TTC549 (cell line): ENCODE data around the gene NRP2.

Experiments
- FAIRE-seq: peaks from 2 replicates; lab custom pipeline; 2012; peaks lifted over from hg19 to GRCh38; lab: Jason Lieb, UNC

NRP2 gene

GRCh38 chr2:205682239-205682970 lies at the start of gene NRP2:
Gene NRP2 (plus strand): TSS chr2:205682501. CDS start chr2:205683291, 790 bp downstream.
- FAIRE-seq, result no peak

- FAIRE-seq, result no peak
These were observed 48.3 kb upstream of the NRP2 start for GRCh38 chr2:205633994-205634393.

GRCh38 chr2:205636549-205637319 lies 45.6 kb upstream of the NRP2 start:
- FAIRE-seq, result no peak

- FAIRE-seq, result no peak
These were observed 45.0 kb upstream of the NRP2 start for GRCh38 chr2:205637320-205637602.

- FAIRE-seq, result no peak
These were observed 44.4 kb upstream of the NRP2 start for GRCh38 chr2:205637779-205638503.

GRCh38 chr2:205640716-205641115 lies 41.6 kb upstream of the NRP2 start:
- FAIRE-seq, result no peak

- FAIRE-seq, result no peak
These were observed 39.5 kb upstream of the NRP2 start for GRCh38 chr2:205642599-205643356.

GRCh38 chr2:205643391-205643885 lies 38.9 kb upstream of the NRP2 start:
- FAIRE-seq, result no peak

GRCh38 chr2:205644018-205644417 lies 38.3 kb upstream of the NRP2 start:
- FAIRE-seq, result no peak

GRCh38 chr2:205646680-205647079 lies 35.6 kb upstream of the NRP2 start:
- no peak for FAIRE-seq

- FAIRE-seq, result no peak
These were observed 31.9 kb upstream of the NRP2 start for GRCh38 chr2:205650450-205650849.

- no peak for FAIRE-seq
These were observed 31.4 kb upstream of the NRP2 start for GRCh38 chr2:205650931-205651330.

- no peak for FAIRE-seq
These were observed 30.6 kb upstream of the NRP2 start for GRCh38 chr2:205651719-205652118.

GRCh38 chr2:205654878-205655605 lies 27.3 kb upstream of the NRP2 start:
- no peak for FAIRE-seq

GRCh38 chr2:205655779-205656456 lies 26.4 kb upstream of the NRP2 start:
- no peak for FAIRE-seq

- no peak for FAIRE-seq
These were observed 25.8 kb upstream of the NRP2 start for GRCh38 chr2:205656461-205656860.

- no peak for FAIRE-seq
These were observed 25.4 kb upstream of the NRP2 start for GRCh38 chr2:205656941-205657340.

GRCh38 chr2:205657579-205657978 lies 24.7 kb upstream of the NRP2 start:
- no peak for FAIRE-seq

GRCh38 chr2:205658068-205658467 lies 24.2 kb upstream of the NRP2 start:
- no peak for FAIRE-seq

GRCh38 chr2:205658572-205658971 lies 23.7 kb upstream of the NRP2 start:
- FAIRE-seq, result no peak

- FAIRE-seq, result no peak
These were observed 22.4 kb upstream of the NRP2 start for GRCh38 chr2:205659922-205660321.
